HG03066 (cell line): ENCODE data around the gene ZNF286A.
"Not testable (repeated sequence)": the region's sequence is repeated elsewhere in the genome, so short reads cannot be mapped to it uniquely, and the experiment has no call there.

ENCODE experiments used
- ATAC-seq: cut with Tn5 transposase; IDR thresholded peaks from one replicate; pipeline ENCODE4 v1.9.1; 2021; ENCODE audit warnings: low read depth; ENCODE audit not compliant: unreplicated experiment

Gene ZNF286A

DNA sequence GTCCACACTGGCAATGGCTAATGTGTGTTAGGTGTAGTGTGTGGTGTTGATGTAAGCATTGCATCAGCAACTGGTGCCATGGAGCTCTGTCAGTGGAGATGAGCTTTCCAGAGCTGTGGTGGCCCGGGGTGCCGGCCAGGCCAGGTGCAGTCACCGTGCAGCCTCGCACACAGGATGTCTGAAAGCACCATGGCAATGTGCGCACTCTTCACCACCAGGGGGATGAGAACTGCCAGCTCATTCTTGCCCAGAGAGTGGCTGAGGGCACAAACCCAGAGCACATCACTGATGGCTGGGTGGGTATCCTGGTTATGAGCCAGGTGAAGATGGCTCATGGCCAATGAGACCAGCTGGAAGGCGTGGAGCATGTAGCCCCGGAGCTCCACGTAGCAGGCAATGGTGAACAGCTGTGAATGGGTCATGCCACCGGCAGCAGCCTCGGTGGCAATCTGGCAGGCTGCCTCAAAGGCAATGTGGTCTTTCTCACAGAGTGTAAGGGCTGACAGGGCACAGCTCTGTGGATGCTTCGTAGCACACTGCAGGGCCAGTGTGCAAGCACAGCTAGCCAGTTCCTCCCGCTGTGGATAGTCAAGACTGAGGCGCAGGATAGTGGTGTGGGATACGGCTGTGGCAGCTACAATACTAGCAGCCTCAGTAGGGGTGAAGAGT is 69.4 kb downstream of the ZNF286A start:
- not testable (repeated sequence) for ATAC-seq
